WERI-Rb-1 (cell line): ENCODE measurements around the gene KLHL29.

ENCODE experiments used
- DNase-seq: peaks from one replicate; pipeline ENCODE4 v3.0.0-alpha.2; 2020
- H3K27ac ChIP-seq: fragments of 250-450 bp; sonication (Bioruptor Pico); 2 replicates; pipeline ENCODE4 v1.5.1; 2020; ENCODE audit warnings: mild to moderate bottlenecking, moderate library complexity
- H3K27me3 ChIP-seq: fragments of 250-450 bp; sonication (Bioruptor Pico); 2 replicates; pipeline ENCODE4 v1.5.1; 2021; ENCODE audit warnings: mild to moderate bottlenecking, low read depth, moderate library complexity; ENCODE audit not compliant: insufficient read depth, severe bottlenecking
- H3K36me3 ChIP-seq: fragments of 250-450 bp; sonication (Bioruptor Pico); 2 replicates; pipeline ENCODE4 v1.5.1; 2020; ENCODE audit warnings: mild to moderate bottlenecking, moderate library complexity
- H3K4me3 ChIP-seq: 2 replicates; pipeline ENCODE4 v1.5.1; 2011; ENCODE audit warnings: low read depth, mild to moderate bottlenecking, control low read depth, low read length
- H3K9me3 ChIP-seq: fragments of 250-450 bp; sonication (Bioruptor Pico); 2 replicates; pipeline ENCODE4 v1.5.1; 2021; ENCODE audit warnings: mild to moderate bottlenecking, moderate library complexity; ENCODE audit not compliant: severe bottlenecking
- CTCF ChIP-seq: IDR thresholded peaks from 2 replicates; pipeline ENCODE4 v1.5.1; 2011; ENCODE audit warnings: low read depth, mild to moderate bottlenecking, control low read depth, inconsistent platforms, low read length

The KLHL29 gene

GRCh38 chr2:23497063-23497462 lies 112.1 kb downstream of the KLHL29 start:
- H3K9me3 ChIP-seq = no peaks in the 10 kb centered on the region
- peak overlapping the region; percentile 96 for H3K27ac ChIP-seq
- H3K4me3 ChIP-seq = no peak overlapping the region
- TF ChIP-seq CTCF = no peak
- H3K27me3 ChIP-seq = no peaks in the 10 kb centered on the region
- DNase-seq = no peak
- H3K36me3 ChIP-seq = no peaks in the 10 kb centered on the region

DNA sequence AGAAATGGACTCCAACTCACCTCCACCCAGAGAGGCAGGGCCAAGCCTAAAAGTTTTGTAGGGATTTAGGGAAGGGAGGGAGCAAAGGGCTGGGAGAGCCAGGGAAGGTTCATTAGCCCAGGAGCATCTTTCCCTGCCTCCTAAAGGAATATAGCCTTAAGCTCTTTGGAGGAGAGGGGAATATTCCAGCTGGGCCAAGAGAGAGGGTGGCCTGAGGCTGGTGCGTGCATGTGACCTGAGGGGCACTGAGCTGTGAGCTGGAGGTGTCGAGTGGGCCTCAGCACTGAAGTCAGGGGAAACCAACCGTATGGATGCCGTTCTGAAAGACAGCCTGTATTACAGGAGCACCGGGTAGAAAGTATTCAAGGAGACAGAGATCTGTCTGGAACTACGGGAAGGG lies 112.6 kb downstream of the KLHL29 start:
- H3K9me3 ChIP-seq = no peaks in the 10 kb centered on the region
- peak overlapping the region; percentile 96 for H3K27ac ChIP-seq
- no peak for TF ChIP-seq CTCF
- H3K36me3 ChIP-seq = no peaks in the 10 kb centered on the region; the same call in 1 of the 2 replicates
- DNase-seq = no peak
- no peaks in the 10 kb centered on the region for H3K27me3 ChIP-seq
- H3K4me3 ChIP-seq = no peak overlapping the region

GRCh38 chr2:23498943-23499342 lies 114.0 kb downstream of the KLHL29 start:
- DNase-seq = no peak
- no peak for TF ChIP-seq CTCF
- Histone ChIP-seq H3K27me3 (no peaks in the 10 kb centered on the region), H3K4me3 (no peak overlapping the region), H3K36me3 (no peaks in the 10 kb centered on the region; the same call in 1 of the 2 replicates), H3K27ac (peak overlapping the region; percentile 96; the same call in 1 of the 2 replicates), H3K9me3 (no peaks in the 10 kb centered on the region)

- TF ChIP-seq CTCF = no peak
- Histone ChIP-seq H3K27ac (no peak overlapping the region), H3K27me3 (no peaks in the 10 kb centered on the region), H3K9me3 (no peaks in the 10 kb centered on the region), H3K36me3 (no peaks in the 10 kb centered on the region; the same call in 1 of the 2 replicates), H3K4me3 (no peak overlapping the region)
- no peak for DNase-seq
Observed at GRCh38 chr2:23499439-23499838, 114.5 kb downstream of the KLHL29 start.

DNA sequence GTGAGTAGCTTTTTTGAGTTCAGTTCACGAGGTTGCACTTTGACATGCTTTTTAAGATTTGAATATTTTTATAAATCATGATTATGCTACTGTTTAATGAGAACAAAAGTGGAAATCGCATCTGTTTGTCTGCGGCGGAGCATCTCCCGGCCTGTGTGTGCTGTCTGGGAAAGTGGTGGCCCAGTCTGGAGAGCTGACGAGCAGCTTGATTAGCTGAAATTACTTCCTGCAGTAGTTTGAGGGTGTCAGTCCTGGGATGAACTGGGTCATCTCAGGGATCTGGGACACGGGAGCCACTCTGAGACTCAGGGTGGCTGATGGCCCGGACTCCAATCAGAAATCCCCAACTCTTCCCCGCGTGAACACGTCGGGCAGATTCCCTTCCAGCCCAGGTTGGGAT lies 115.9 kb downstream of the KLHL29 start:
- TF ChIP-seq CTCF = no peak
- no peak overlapping the region for H3K4me3 ChIP-seq
- no peaks in the 10 kb centered on the region for H3K9me3 ChIP-seq
- H3K36me3 ChIP-seq = no peaks in the 10 kb centered on the region; the same call in 1 of the 2 replicates
- peak overlapping the region; percentile 21 for H3K27ac ChIP-seq
- H3K27me3 ChIP-seq = no peaks in the 10 kb centered on the region
- no peak for DNase-seq

GRCh38 chr2:23502096-23502495 lies 117.1 kb downstream of the KLHL29 start:
- Histone ChIP-seq H3K27me3 (no peaks in the 10 kb centered on the region), H3K9me3 (no peaks in the 10 kb centered on the region), H3K4me3 (no peak overlapping the region), H3K27ac (peak overlapping the region; percentile 9; the same call in 1 of the 2 replicates), H3K36me3 (no peaks in the 10 kb centered on the region; the same call in 1 of the 2 replicates)
- no peak for DNase-seq
- TF ChIP-seq CTCF = no peak
